Body of pancreas (tissue), 4 donors: Measurements from ENCODE around the gene PLEKHA6. TPM values are rescaled to one million over a fixed set of nuclear protein-coding genes. Genes with fewer than 3 reads are reported as not detected.

ENCODE experiments used
- ATAC-seq: fragments of 150-250 bp; one replicate; pipeline ENCODE4 v1.9.1; 2016
- DNase-seq, 4 donors: peaks; one replicate each; pipeline ENCODE4 v3.0.0-alpha.2; 2019
- H3K27ac ChIP-seq, 4 donors: fragments of 200-600 bp; sonication (generic); 1 replicate in 3 of 4; 2 replicates in 1 of 4; pipeline versions ENCODE4 v1.5.1 to v1.6.1; 2016 to 2019; ENCODE audit warnings: mild to moderate bottlenecking in 1 of 4, mixed read lengths in 1 of 4, moderate library complexity in 1 of 4
- H3K27me3 ChIP-seq, 2 donors: fragments of 200-600 bp; sonication (generic); one replicate each; pipeline ENCODE4 v1.6.0; 2016; ENCODE audit warnings: mild to moderate bottlenecking in 1 of 2
- H3K36me3 ChIP-seq, 2 donors: fragments of 200-600 bp; sonication (generic); replicated peaks in 1 of 2; 2 replicates each; pipeline ENCODE4 v1.5.1; 2016; ENCODE audit warnings: low read depth in 2 of 2; ENCODE audit not compliant: insufficient read depth in 1 of 2
- H3K4me1 ChIP-seq: fragments of 200-600 bp; sonication (generic); one replicate; pipeline ENCODE4 v1.6.0; 2016
- H3K4me3 ChIP-seq, 2 donors: fragments of 200-600 bp; sonication (generic); 1 replicate in 1 of 2; 2 replicates in 1 of 2; pipeline ENCODE4 v1.5.1; 2016 to 2019
- H3K9me3 ChIP-seq, 3 donors: fragments of 200-600 bp; sonication (generic); 1 replicate in 2 of 3; 2 replicates in 1 of 3; pipeline ENCODE4 v1.5.1; 2016
- CTCF ChIP-seq, 7 experiments: fragments of 450-650 bp in 4 of 7; fragments of 200-600 bp in 3 of 7; sonication (generic) in 3 of 7; IDR thresholded peaks; one replicate each; pipeline ENCODE4 v1.5.1; 2016 to 2019; ENCODE audit warnings: antibody characterized with exemption in 7 of 7
- POLR2A ChIP-seq, 3 donors: fragments of 450-650 bp; IDR thresholded peaks; one replicate each; pipeline ENCODE4 v1.6.1; 2016; ENCODE audit warnings: antibody characterized with exemption in 3 of 3, mild to moderate bottlenecking in 2 of 3
- WGBS, 2 donors: methylation state at CpG; one replicate each; pipeline ENCODE4 v1.1.5; 2017; 5-methylcytosine and 5-hydroxymethylcytosine counted together
- intact Hi-C: fragments of 100-400 bp; cut with DNase I; formaldehyde crosslinking; loops from one replicate; pipeline ENCODE4 v1.15.1; 2023
- total RNA-seq, 2 donors: library from RNA; depleted of rRNA; stranded (reverse); fragments of >200 nt; gene quantifications; one replicate each; pipeline ENCODE4 v1.1.0, GENCODE V29; 2016

PLEKHA6 gene
- total RNA-seq, 2 donors from 2014 or later = 10.9 to 20.4 TPM

GRCh38 chr1:204285436-204286305, 74.1 kb downstream of the PLEKHA6 start:
- Histone ChIP-seq H3K27ac (peak overlapping the region; percentile 74 to 92 (median 86)), H3K9me3 (no peaks in the 10 kb centered on the region), H3K36me3 (no peaks in the 10 kb centered on the region), H3K4me1 (peaks cover 76% of the 10 kb centered on the region), H3K27me3 (no peaks in the 10 kb centered on the region), H3K4me3 (no peak overlapping the region)
- DNase-seq (no peak), ATAC-seq (no peak)
- intact Hi-C loops = no loop called here
- WGBS, 2 donors = 61 to 69% methylated on average over 13 of the region's 13 CpGs
- TF ChIP-seq POLR2A (IDR thresholded peaks at IDR 0.05) (no peak), CTCF (IDR thresholded peaks at IDR 0.05) (no peak)

GRCh38 chr1:204284929-204285328, 74.8 kb downstream of the PLEKHA6 start:
- no peak for DNase-seq
- peaks cover 83% of the 10 kb centered on the region for H3K4me1 ChIP-seq
- intact Hi-C loops = no loop called here

GRCh38 chr1:204283711-204284651, 75.7 kb downstream of the PLEKHA6 start:
- no peaks in the 10 kb centered on the region for H3K27me3 ChIP-seq
- H3K4me3 ChIP-seq = no peak overlapping the region
- H3K4me1 ChIP-seq = peaks cover 85% of the 10 kb centered on the region
- intact Hi-C loops = no loop called here
- peak in 3 of 4 donors; percentile 52 to 69 (median 64) for DNase-seq
- H3K36me3 ChIP-seq = no peaks in the 10 kb centered on the region
- H3K9me3 ChIP-seq = no peaks in the 10 kb centered on the region
- 54 to 61% methylated on average over 8 to 9 of the region's 9 CpGs for WGBS, 2 donors
- TF ChIP-seq POLR2A (IDR thresholded peaks at IDR 0.05) (no peak), CTCF (IDR thresholded peaks at IDR 0.05) (peak in 2 of 7 experiments; percentile 15 to 24)
- ATAC-seq = no peak
- peak overlapping the region in 3 of 4 donors; percentile 24 to 92 (median 38) for H3K27ac ChIP-seq

More at GRCh38 chr1:204284929-204285328, 74.8 kb downstream of the PLEKHA6 start:
- H3K4me3 ChIP-seq = no peak overlapping the region
- H3K27me3 ChIP-seq = no peaks in the 10 kb centered on the region
- H3K27ac ChIP-seq = peak overlapping the region in 3 of 4 donors; percentile 24 to 92 (median 90)
- WGBS, 2 donors = 81 to 82% methylated on average over 2 of the region's 2 CpGs
- no peak for ATAC-seq
- H3K36me3 ChIP-seq = no peaks in the 10 kb centered on the region
- H3K9me3 ChIP-seq = no peaks in the 10 kb centered on the region
- no peak for TF ChIP-seq CTCF (IDR thresholded peaks at IDR 0.05)
- TF ChIP-seq POLR2A (IDR thresholded peaks at IDR 0.05) = no peak

- Histone ChIP-seq H3K9me3 (no peaks in the 10 kb centered on the region), H3K4me1 (peaks cover 83% of the 10 kb centered on the region), H3K4me3 (no peak overlapping the region), H3K27me3 (no peaks in the 10 kb centered on the region), H3K27ac (peak overlapping the region in 1 of 4 donors; percentile 11), H3K36me3 (no peaks in the 10 kb centered on the region)
- intact Hi-C loops = no loop called here
- TF ChIP-seq CTCF (IDR thresholded peaks at IDR 0.05) (no peak), POLR2A (IDR thresholded peaks at IDR 0.05) (no peak)
- 63 to 66% methylated on average over 8 to 11 of the region's 11 CpGs for WGBS, 2 donors
- DNase-seq (no peak), ATAC-seq (no peak)
These were observed 76.9 kb downstream of the PLEKHA6 start for GRCh38 chr1:204282761-204283221.
